Pancreas (tissue), 10 donors: ENCODE results near the gene TRAPPC6A. TPM values are rescaled to one million over a fixed set of nuclear protein-coding genes. Genes with fewer than 3 reads are reported as not detected.
A peak's percentile ranks its signal among the peaks of the same experiment; 100 is the strongest.

Experiments used
- ATAC-seq, 4 donors: fragments of 200-7000 bp; cut with Tn5 transposase; one replicate each; pipeline versions ENCODE4 v1.8.0 to v1.9.1; 2020; ENCODE audit warnings: mild to moderate bottlenecking in 4 of 4, moderate library complexity in 4 of 4
- DNase-seq, 6 donors: peaks; one replicate each; pipeline ENCODE4 v3.0.0-alpha.2; 2020
- FAIRE-seq: peaks from 2 replicates; lab custom pipeline; 2012; peaks lifted over from hg19 to GRCh38; lab: Jason Lieb, UNC
- H3K27ac ChIP-seq, 4 donors: fragments of 200-600 bp; sonication (generic); 1 replicate in 3 of 4; 2 replicates in 1 of 4; pipeline versions ENCODE4 v1.5.0 to v1.8.0; 2020
- H3K27me3 ChIP-seq, 4 donors: fragments of 200-600 bp; one replicate each; pipeline ENCODE4 v1.8.0; 2021
- H3K36me3 ChIP-seq, 3 donors: fragments of 200-600 bp; sonication (generic) in 1 of 3; one replicate each; pipeline versions ENCODE4 v1.5.0 to v1.8.0; 2020 to 2021
- H3K4me1 ChIP-seq, 3 donors: fragments of 200-600 bp; one replicate each; pipeline ENCODE4 v1.8.0; 2021
- H3K4me3 ChIP-seq, 4 donors: fragments of 200-600 bp; sonication (generic) in 2 of 4; one replicate each; pipeline versions ENCODE4 v1.5.0 to v1.8.0; 2020 to 2021
- H3K9me3 ChIP-seq, 4 donors: fragments of 200-600 bp; one replicate each; pipeline ENCODE4 v1.8.0; 2021
- CTCF ChIP-seq, 4 donors: fragments of 200-600 bp; sonication (generic) in 3 of 4; IDR thresholded peaks; one replicate each; pipeline versions ENCODE4 v1.5.0 to v1.8.0; 2021; ENCODE audit warnings: antibody characterized with exemption in 4 of 4
- WGBS, 2 donors: extraction: QIAGEN DNeasy Blood & Tissue Kit; methylation state at CpG; one replicate each; pipeline ENCODE4 v1.1.7; 2013; 5-methylcytosine and 5-hydroxymethylcytosine counted together
- intact Hi-C, 3 donors: fragments of 100-400 bp; cut with DNase I; formaldehyde crosslinking; loops; one replicate each; pipeline versions ENCODE4 v1.11.1 to v1.14.2; 2022
- polyA plus RNA-seq, 2 donors: library from polyadenylated mRNA; stranded (reverse); fragments of 200-250 nt; gene quantifications; one replicate each; pipeline ENCODE4 v1.2.3, GENCODE V29; 2013
- total RNA-seq, 6 donors: library from RNA; stranded (reverse); fragmentation: NEBNext Ultra II Directional in 4 of 6; extraction: Animal tissue kit (Norgen Biotek cat#: 25700) in 4 of 6; gene quantifications; one replicate each; pipeline versions ENCODE4 v1.2.1 to v1.2.4, GENCODE V29; 2021 to 2023
- donor health status: healthy with polysubstance abuse.
- donor health status: DM: no; HTN: no; CAD: no; lungs with moderate emphysema.
- donor health status: DM: no; HTN: no; CAD: no.
- donor health status: control.
- donor health status: control.
- donor health status: Bipolar disorder and iron deficiency.
- donor health status: DM: yes; HTN: yes; CAD: no.
- donor health status: DM: no; HTN: no; CAD: no.
- donor health status: DM: no; HTN: no; CAD: no.
- donor health status: DM: yes; HTN: yes; CAD: no.

TRAPPC6A gene
- total and polyA plus RNA-seq, 8 donors = 9.7 to 37.9 (median 14.1) TPM

- FAIRE-seq = no peak
- no peak for ATAC-seq
- no peak overlapping the region for H3K4me3 ChIP-seq
- no peaks in the 10 kb centered on the region for H3K36me3 ChIP-seq
- intact Hi-C loops = no loop called here
- H3K27ac ChIP-seq = no peak overlapping the region
- H3K27me3 ChIP-seq = no peaks in the 10 kb centered on the region
- TF ChIP-seq CTCF (IDR thresholded peaks at IDR 0.05) = no peak
- no peak for DNase-seq
- WGBS, 2 donors = 95 to 96% methylated on average over 21 of the region's 21 CpGs
- no peaks in the 10 kb centered on the region for H3K9me3 ChIP-seq
- H3K4me1 ChIP-seq = no peaks in the 10 kb centered on the region
Observed at GRCh38 chr19:45135176-45135885, 42.7 kb downstream of the TRAPPC6A start.

GRCh38 chr19:45133661-45134060, 44.4 kb downstream of the TRAPPC6A start:
- H3K4me1 ChIP-seq = no peaks in the 10 kb centered on the region
- H3K27ac ChIP-seq = no peak overlapping the region
- no peaks in the 10 kb centered on the region for H3K27me3 ChIP-seq
- no peaks in the 10 kb centered on the region for H3K9me3 ChIP-seq
- no peak overlapping the region for H3K4me3 ChIP-seq
- ATAC-seq (no peak), DNase-seq (no peak), FAIRE-seq (no peak)
- WGBS, 2 donors = 87 to 96% methylated on average over 8 of the region's 8 CpGs
- no peaks in the 10 kb centered on the region for H3K36me3 ChIP-seq
- TF ChIP-seq CTCF (IDR thresholded peaks at IDR 0.05) = no peak
- intact Hi-C loops = no loop called here

GRCh38 chr19:45130888-45131615, 47.0 kb downstream of the TRAPPC6A start:
- Histone ChIP-seq H3K4me3 (no peak overlapping the region), H3K27ac (no peak overlapping the region), H3K27me3 (no peaks in the 10 kb centered on the region), H3K36me3 (no peaks in the 10 kb centered on the region), H3K4me1 (no peaks in the 10 kb centered on the region), H3K9me3 (no peaks in the 10 kb centered on the region)
- FAIRE-seq (no peak), DNase-seq (no peak), ATAC-seq (peak in 3 of 4 donors; percentile 53 to 61 (median 60))
- intact Hi-C loops = no loop called here
- no peak for TF ChIP-seq CTCF (IDR thresholded peaks at IDR 0.05)
- 59 to 64% methylated on average over 13 of the region's 13 CpGs for WGBS, 2 donors

GRCh38 chr19:45130236-45130635, 47.8 kb downstream of the TRAPPC6A start:
- Histone ChIP-seq H3K4me1 (no peaks in the 10 kb centered on the region), H3K36me3 (no peaks in the 10 kb centered on the region), H3K27ac (no peak overlapping the region), H3K4me3 (no peak overlapping the region), H3K27me3 (no peaks in the 10 kb centered on the region), H3K9me3 (no peaks in the 10 kb centered on the region)
- FAIRE-seq (no peak), ATAC-seq (no peak), DNase-seq (no peak)
- intact Hi-C loops = no loop called here
- WGBS, 2 donors = 86 to 88% methylated on average over 13 of the region's 13 CpGs
- TF ChIP-seq CTCF (IDR thresholded peaks at IDR 0.05) = no peak

GRCh38 chr19:45128806-45129205, 49.2 kb downstream of the TRAPPC6A start:
- DNase-seq (no peak), FAIRE-seq (no peak), ATAC-seq (no peak)
- Histone ChIP-seq H3K27ac (no peak overlapping the region), H3K27me3 (no peaks in the 10 kb centered on the region), H3K4me1 (no peaks in the 10 kb centered on the region), H3K36me3 (no peaks in the 10 kb centered on the region), H3K9me3 (no peaks in the 10 kb centered on the region), H3K4me3 (no peak overlapping the region)
- TF ChIP-seq CTCF (IDR thresholded peaks at IDR 0.05) = no peak
- 79 to 83% methylated on average over 5 of the region's 5 CpGs for WGBS, 2 donors
- intact Hi-C loops = no loop called here
